HepG2 (cell line): ENCODE results near the gene ADGRB3. TPM values are rescaled to one million over a fixed set of nuclear protein-coding genes. Genes with fewer than 3 reads are reported as not detected.

ENCODE experiments used
- ATAC-seq: fragments of 200-7000 bp; cut with Tn5 transposase; 3 replicates; pipeline ENCODE4 v1.9.1; 2020; ENCODE audit warnings: mild to moderate bottlenecking, moderate library complexity
- BruUV-seq: library from RNA; stranded (reverse); fragments of 400-500 nt; replicated peaks from 2 replicates; lab custom pipeline; 2021; lab: Mats Ljungman, UMichigan
- CTCF ChIA-PET: fragments of 300-600 bp; formaldehyde crosslinking; extraction: SDS; loops from one replicate; lab custom pipeline; 2021; ENCODE audit warnings: low total read pairs, inconsistent platforms, low intra/inter-chr PET ratio; lab: Yijun Ruan, JAX
- POLR2A ChIA-PET: fragments of 350-600 bp; sonication (Branson Sonifier 250); formaldehyde crosslinking; loops from one replicate; lab custom pipeline; 2020; ENCODE audit warnings: antibody characterized with exemption, inconsistent platforms; lab: Yijun Ruan, JAX
- DNase-seq: peaks from one replicate; pipeline ENCODE4 v3.0.0-alpha.2; 2015; ENCODE audit warnings: low spot score
- FAIRE-seq: peaks from 3 replicates; lab custom pipeline; 2011; peaks lifted over from hg19 to GRCh38; lab: Jason Lieb, UNC
- H2AFZ ChIP-seq: one replicate; pipeline ENCODE4 v1.6.1; 2011; ENCODE audit warnings: low read length, inconsistent platforms
- H3K27ac ChIP-seq: fragments of 300-600 bp; 3 replicates; pipeline ENCODE4 v1.8.0; 2011; ENCODE audit warnings: mixed run types, mild to moderate bottlenecking, mixed read lengths, low read length, inconsistent platforms; ENCODE audit not compliant: insufficient read depth; ENCODE audit errors: extremely low read length
- H3K27me3 ChIP-seq, 2 experiments: fragments of 200-600 bp in 1 of 2; 2 replicates in 1 of 2; 3 replicates in 1 of 2; pipeline versions ENCODE4 v1.6.0 to v1.8.0; 2011; ENCODE audit warnings: low read length in 2 of 2, mild to moderate bottlenecking in 2 of 2, moderate library complexity in 2 of 2, inconsistent platforms in 1 of 2; ENCODE audit not compliant: insufficient read depth in 2 of 2, control insufficient read depth in 1 of 2
- H3K36me3 ChIP-seq, 2 experiments: fragments of 200-600 bp in 1 of 2; replicated peaks in 1 of 2; 2 replicates in 1 of 2; 3 replicates in 1 of 2; pipeline versions ENCODE4 v1.5.1 to v1.8.0; 2011; ENCODE audit warnings: low read length in 2 of 2, inconsistent platforms in 1 of 2; ENCODE audit not compliant: insufficient read depth in 2 of 2, control insufficient read depth in 1 of 2
- H3K4me1 ChIP-seq: 2 replicates; pipeline ENCODE4 v1.5.1; 2012; ENCODE audit warnings: low read length, inconsistent platforms; ENCODE audit not compliant: insufficient read depth
- H3K4me2 ChIP-seq: 2 replicates; pipeline ENCODE4 v1.6.0; 2011; ENCODE audit warnings: low read depth, low read length, inconsistent platforms
- H3K4me3 ChIP-seq, 3 experiments: fragments of 200-600 bp in 1 of 3; sonication (generic), shearing (Covaris generic) in 1 of 3; replicated peaks in 1 of 3; 2 replicates each; pipeline ENCODE4 v1.5.1; 2011 to 2016; ENCODE audit warnings: low read length in 3 of 3, inconsistent platforms in 2 of 3, low read depth in 2 of 3, mild to moderate bottlenecking in 2 of 3, control low read depth in 1 of 3, mixed read lengths in 1 of 3; ENCODE audit not compliant: insufficient read depth in 1 of 3
- H3K79me2 ChIP-seq: one replicate; pipeline ENCODE4 v1.6.1; 2011; ENCODE audit warnings: low read length, inconsistent platforms; ENCODE audit not compliant: insufficient read depth
- H3K9ac ChIP-seq: 2 replicates; pipeline ENCODE4 v1.6.0; 2011; ENCODE audit warnings: mild to moderate bottlenecking, low read depth, low read length, inconsistent platforms; ENCODE audit not compliant: insufficient read depth
- H3K9me3 ChIP-seq: 2 replicates; pipeline ENCODE4 v1.5.1; 2012; ENCODE audit warnings: mild to moderate bottlenecking, low read length
- H4K20me1 ChIP-seq: 2 replicates; pipeline ENCODE4 v1.6.0; 2011; ENCODE audit warnings: inconsistent platforms, mild to moderate bottlenecking, low read length, moderate library complexity; ENCODE audit not compliant: insufficient read depth
- ETV6 ChIP-seq: sonication (generic); formaldehyde crosslinking; conservative IDR thresholded peaks from 2 replicates; pipeline ENCODE4 v1.4.0; 2020; ENCODE audit warnings: missing genetic modification reagents
- GATAD2A ChIP-seq: IDR thresholded peaks from 2 replicates; pipeline ENCODE4 v1.6.1; 2016
- MZF1 ChIP-seq: sonication (generic); formaldehyde crosslinking; IDR thresholded peaks from 2 replicates; pipeline ENCODE4 v1.8.1; 2023; ENCODE audit warnings: mild to moderate bottlenecking, missing genetic modification reagents, borderline replicate concordance
- NFYC ChIP-seq: IDR thresholded peaks from 2 replicates; pipeline ENCODE4 v1.6.1; 2016; ENCODE audit warnings: missing genetic modification reagents, missing compliant biosample characterization
- PHF20 ChIP-seq: sonication (generic); formaldehyde crosslinking; IDR thresholded peaks from 2 replicates; pipeline ENCODE4 v1.5.0; 2020; ENCODE audit warnings: mild to moderate bottlenecking, missing genetic modification reagents
- PRPF4 ChIP-seq: fragments of 200-400 bp; formaldehyde crosslinking; IDR thresholded peaks from 2 replicates; pipeline ENCODE4 v1.6.1; 2016; ENCODE audit warnings: low read length, low read depth; ENCODE audit not compliant: poor library complexity, severe bottlenecking
- SP5 ChIP-seq: IDR thresholded peaks from 2 replicates; pipeline ENCODE4 v1.6.1; 2016; ENCODE audit warnings: low read depth, borderline replicate concordance
- ZBTB39 ChIP-seq: sonication (generic); formaldehyde crosslinking; IDR thresholded peaks from 2 replicates; pipeline ENCODE4 v1.5.0; 2020; ENCODE audit warnings: missing genetic modification reagents
- ZSCAN12 ChIP-seq: sonication (generic); formaldehyde crosslinking; IDR thresholded peaks from 2 replicates; pipeline ENCODE4 v1.9.0; 2021; ENCODE audit warnings: mild to moderate bottlenecking, missing genetic modification reagents
- WGBS: methylation state at CpG from one replicate; pipeline ENCODE4 v1.1.6; 2017; ENCODE audit warnings: low lambda C conversion rate; 5-methylcytosine and 5-hydroxymethylcytosine counted together
- in situ Hi-C: cut with HindIII; loops from 2 replicates; pipeline ENCODE4 v1.10.0; 2017; ENCODE audit warnings: low pct_unique_long_range_greater_than_20kb; ENCODE audit not compliant: extremely low pct_ligation_motif_present
- intact Hi-C: fragments of 100-400 bp; cut with micrococcal nuclease; formaldehyde crosslinking; loops from one replicate; pipeline ENCODE4 v1.10.0; 2022; ENCODE audit not compliant: unreplicated experiment
- polyA plus RNA-seq, 8 experiments: library from polyadenylated mRNA; depleted of rRNA in 3 of 8; stranded (reverse) in 7 of 8; unstranded in 1 of 8; fragments of >200 nt; fragmentation: Illumina TruSeq in 4 of 8; extraction: Trizol in 4 of 8; gene quantifications; 2 replicates each; pipeline versions ENCODE4 v1.2.1 to v1.2.3, GENCODE V29; 2011 to 2016; ENCODE audit warnings: low read depth in 4 of 8, missing spikeins in 1 of 8, mixed read lengths in 1 of 8; ENCODE audit not compliant: insufficient read depth in 1 of 8
- total RNA-seq, 5 experiments: library from RNA; depleted of rRNA; stranded (reverse); fragments of >200 nt; fragmentation: Illumina TruSeq; extraction: Trizol; gene quantifications; 2 replicates each; pipeline ENCODE4 v1.2.3, GENCODE V29; 2016; ENCODE audit warnings: low read depth in 1 of 5
- TF ChIP-seq, protein P1 (sequence below): IDR thresholded peaks from 2 replicates; pipeline ENCODE4 v1.4.0; 2020; ENCODE audit warnings: mild to moderate bottlenecking, missing genetic modification reagents

Gene ADGRB3
- total and polyA plus RNA-seq, 2 of the 13 experiments (the other 11 are each of a cell fraction or from before 2014, with no cell fraction given), result not detected

DNA sequence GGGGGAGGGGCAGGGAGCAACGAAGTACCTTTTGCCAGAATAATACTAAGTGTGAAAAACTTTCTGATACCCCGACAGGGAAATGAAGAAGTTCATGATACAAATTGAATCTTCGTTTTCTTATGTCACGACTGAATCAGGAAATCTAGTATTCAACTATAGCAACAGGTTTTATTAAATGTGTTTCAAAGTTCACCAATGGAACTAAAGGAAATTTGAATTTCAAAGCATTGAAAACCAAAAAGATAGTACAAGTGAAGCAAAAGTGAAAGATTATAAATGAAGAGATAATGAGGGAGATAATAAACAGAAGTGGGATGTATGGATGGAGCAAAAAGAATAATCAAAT, 333.2 kb downstream of the ADGRB3 start:
- no peaks in the 10 kb centered on the region for H3K4me1 ChIP-seq
- intact Hi-C loops, result loop anchor here (1.0 to 2.0 kb wide), 2 partner anchors 91 to 329 kb away; no protein-coding TSS in a partner anchor
- POLR2A ChIA-PET, result no interaction called here
- in situ Hi-C loops, result loop anchor here (25.0 kb wide), 1 partner anchor 331 kb away; the partner anchor contains the start of gene ADGRB3
- no peak for DNase-seq
- H3K79me2 ChIP-seq, result no peaks in the 10 kb centered on the region
- CTCF ChIA-PET, result interaction anchor here (1.5 to 1.6 kb wide), 2 partner anchors 91 to 330 kb away, joined by 6 to 7 read pairs; no protein-coding TSS in a partner anchor
- ATAC-seq, result no peak
- no peak for TF ChIP-seq PRPF4
- no peak for TF ChIP-seq MZF1 (CRISPR knock-in tag)
- no peak for TF ChIP-seq SP5 (CRISPR knock-in tag)
- no peak for TF ChIP-seq ZSCAN12 (CRISPR knock-in tag)
- no peak for TF ChIP-seq ZBTB39 (CRISPR knock-in tag)
- TF ChIP-seq, protein P1, sequence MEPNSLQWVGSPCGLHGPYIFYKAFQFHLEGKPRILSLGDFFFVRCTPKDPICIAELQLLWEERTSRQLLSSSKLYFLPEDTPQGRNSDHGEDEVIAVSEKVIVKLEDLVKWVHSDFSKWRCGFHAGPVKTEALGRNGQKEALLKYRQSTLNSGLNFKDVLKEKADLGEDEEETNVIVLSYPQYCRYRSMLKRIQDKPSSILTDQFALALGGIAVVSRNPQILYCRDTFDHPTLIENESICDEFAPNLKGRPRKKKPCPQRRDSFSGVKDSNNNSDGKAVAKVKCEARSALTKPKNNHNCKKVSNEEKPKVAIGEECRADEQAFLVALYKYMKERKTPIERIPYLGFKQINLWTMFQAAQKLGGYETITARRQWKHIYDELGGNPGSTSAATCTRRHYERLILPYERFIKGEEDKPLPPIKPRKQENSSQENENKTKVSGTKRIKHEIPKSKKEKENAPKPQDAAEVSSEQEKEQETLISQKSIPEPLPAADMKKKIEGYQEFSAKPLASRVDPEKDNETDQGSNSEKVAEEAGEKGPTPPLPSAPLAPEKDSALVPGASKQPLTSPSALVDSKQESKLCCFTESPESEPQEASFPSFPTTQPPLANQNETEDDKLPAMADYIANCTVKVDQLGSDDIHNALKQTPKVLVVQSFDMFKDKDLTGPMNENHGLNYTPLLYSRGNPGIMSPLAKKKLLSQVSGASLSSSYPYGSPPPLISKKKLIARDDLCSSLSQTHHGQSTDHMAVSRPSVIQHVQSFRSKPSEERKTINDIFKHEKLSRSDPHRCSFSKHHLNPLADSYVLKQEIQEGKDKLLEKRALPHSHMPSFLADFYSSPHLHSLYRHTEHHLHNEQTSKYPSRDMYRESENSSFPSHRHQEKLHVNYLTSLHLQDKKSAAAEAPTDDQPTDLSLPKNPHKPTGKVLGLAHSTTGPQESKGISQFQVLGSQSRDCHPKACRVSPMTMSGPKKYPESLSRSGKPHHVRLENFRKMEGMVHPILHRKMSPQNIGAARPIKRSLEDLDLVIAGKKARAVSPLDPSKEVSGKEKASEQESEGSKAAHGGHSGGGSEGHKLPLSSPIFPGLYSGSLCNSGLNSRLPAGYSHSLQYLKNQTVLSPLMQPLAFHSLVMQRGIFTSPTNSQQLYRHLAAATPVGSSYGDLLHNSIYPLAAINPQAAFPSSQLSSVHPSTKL (CRISPR knock-in tag), result 0 out of 2 replicates have a peak, but pooled peaks have one; percentile 14
- TF ChIP-seq PHF20 (CRISPR knock-in tag), result no peak
- no peak for TF ChIP-seq ETV6
- 0 out of 2 replicates have a peak, but pooled peaks have one; percentile 14 for TF ChIP-seq GATAD2A (CRISPR knock-in tag)
- TF ChIP-seq NFYC (CRISPR knock-in tag), result no peak
- no peak overlapping the region for H3K4me3 ChIP-seq
- H3K9ac ChIP-seq, result no peak overlapping the region
- H3K27me3 ChIP-seq, result no peaks in the 10 kb centered on the region
- H4K20me1 ChIP-seq, result no peaks in the 10 kb centered on the region
- H3K4me2 ChIP-seq, result no peak overlapping the region
- H3K9me3 ChIP-seq, result no peaks in the 10 kb centered on the region
- H3K27ac ChIP-seq, result no peak overlapping the region
- no peak overlapping the region for H2AFZ ChIP-seq
- FAIRE-seq, result no peak
- no TSS peak for BruUV-seq
- WGBS, result 2% methylated on average over 4 of the region's 4 CpGs
- H3K36me3 ChIP-seq, result no peaks in the 10 kb centered on the region
